Endothelial cell of umbilical vein (primary cell): ENCODE data around the gene RBM42. TPM values are rescaled to one million over a fixed set of nuclear protein-coding genes. Genes with fewer than 3 reads are reported as not detected.

ENCODE experiments used
- BruUV-seq: library from RNA; stranded (reverse); fragments of 400-500 nt; replicated peaks from 2 replicates; lab custom pipeline; 2021; lab: Mats Ljungman, UMichigan
- CTCF ChIA-PET: fragments of 300-600, 350-600 bp; sonication (Branson Sonifier 250); formaldehyde crosslinking; loops from one replicate; lab custom pipeline; 2021; ENCODE audit warnings: antibody characterized with exemption, inconsistent platforms; lab: Charles Lee
- POLR2A ChIA-PET: fragments of 300-600, 350-600 bp; sonication (Branson Sonifier 250); formaldehyde crosslinking; loops from one replicate; lab custom pipeline; 2021; ENCODE audit warnings: antibody characterized with exemption, inconsistent platforms; lab: Charles Lee
- DNase-seq: peaks from one replicate; pipeline ENCODE4 v3.0.0-alpha.2; 2011; ENCODE audit warnings: low read depth, low spot score
- FAIRE-seq: peaks from 2 replicates; lab custom pipeline; 2011; peaks lifted over from hg19 to GRCh38; lab: Jason Lieb, UNC
- H2AFZ ChIP-seq: 2 replicates; pipeline ENCODE4 v1.6.0; 2012; ENCODE audit warnings: low read depth, low read length, control low read depth, inconsistent platforms
- H3K27ac ChIP-seq: 2 replicates; pipeline ENCODE4 v1.5.1; 2011; ENCODE audit warnings: low read depth, mild to moderate bottlenecking, control low read depth, low read length, moderate library complexity; ENCODE audit not compliant: insufficient read depth
- H3K27me3 ChIP-seq, 2 experiments: 2 replicates each; pipeline versions ENCODE4 v1.6.0 to v1.6.1; 2011; ENCODE audit warnings: low read length in 2 of 2, mixed read lengths in 1 of 2; ENCODE audit not compliant: control insufficient read depth in 2 of 2, insufficient read depth in 2 of 2
- H3K36me3 ChIP-seq, 2 experiments: 2 replicates in 1 of 2; 3 replicates in 1 of 2; pipeline ENCODE4 v1.5.1; 2011; ENCODE audit warnings: low read length in 2 of 2, mild to moderate bottlenecking in 1 of 2, moderate library complexity in 1 of 2; ENCODE audit not compliant: control insufficient read depth in 2 of 2, insufficient read depth in 2 of 2; ENCODE audit errors: extremely low read depth in 1 of 2
- H3K4me1 ChIP-seq: 3 replicates; pipeline ENCODE4 v1.5.1; 2011; ENCODE audit warnings: mild to moderate bottlenecking, low read length; ENCODE audit not compliant: control insufficient read depth, insufficient read depth; ENCODE audit errors: extremely low read depth
- H3K4me2 ChIP-seq: 2 replicates; pipeline ENCODE4 v1.6.1; 2011; ENCODE audit warnings: low read length, control low read depth, mixed read lengths; ENCODE audit not compliant: insufficient read depth
- H3K4me3 ChIP-seq, 3 experiments: fragments of 200-600 bp in 1 of 3; sonication (generic), shearing (Covaris generic) in 1 of 3; replicated peaks in 1 of 3; 2 replicates each; pipeline ENCODE4 v1.5.1; 2011 to 2016; ENCODE audit warnings: control low read depth in 3 of 3, low read length in 3 of 3, mild to moderate bottlenecking in 2 of 3, inconsistent platforms in 1 of 3, low read depth in 1 of 3, moderate library complexity in 1 of 3; ENCODE audit not compliant: insufficient read depth in 1 of 3
- H3K79me2 ChIP-seq: 2 replicates; pipeline ENCODE4 v1.6.0; 2012; ENCODE audit warnings: low read length, inconsistent platforms; ENCODE audit not compliant: control insufficient read depth, insufficient read depth
- H3K9ac ChIP-seq: replicated peaks from 2 replicates; pipeline ENCODE3; 2011; ENCODE audit warnings: low read length, control low read depth; ENCODE audit not compliant: insufficient read depth; ENCODE audit errors: extremely low read depth
- H3K9me1 ChIP-seq: replicated peaks from 3 replicates; pipeline ENCODE4 v1.6.0; 2011; ENCODE audit warnings: mild to moderate bottlenecking, low read length; ENCODE audit not compliant: control insufficient read depth, insufficient read depth; ENCODE audit errors: extremely low read depth
- H3K9me3 ChIP-seq: replicated peaks from 2 replicates; pipeline ENCODE4 v1.5.1; 2012; ENCODE audit warnings: low read length, inconsistent platforms; ENCODE audit not compliant: control insufficient read depth, insufficient read depth
- H4K20me1 ChIP-seq: replicated peaks from 2 replicates; pipeline ENCODE3; 2011; ENCODE audit warnings: mild to moderate bottlenecking, low read length; ENCODE audit not compliant: control insufficient read depth, insufficient read depth; ENCODE audit errors: extremely low read depth
- CTCF ChIP-seq, 2 donors: IDR thresholded peaks; 1 replicate in 1 of 2; 2 replicates in 1 of 2; pipeline ENCODE4 v1.5.1; 2011; ENCODE audit warnings: low read length in 2 of 2, mild to moderate bottlenecking in 2 of 2, moderate library complexity in 2 of 2, control low read depth in 1 of 2, inconsistent platforms in 1 of 2, low read depth in 1 of 2; ENCODE audit not compliant: insufficient read depth in 1 of 2; ENCODE audit errors: extremely low read depth in 1 of 2
- FOS ChIP-seq: IDR thresholded peaks from 2 replicates; pipeline ENCODE4 v1.6.1; 2011; ENCODE audit warnings: mild to moderate bottlenecking, low read length, moderate library complexity, borderline replicate concordance; ENCODE audit not compliant: insufficient read depth
- GATA2 ChIP-seq: IDR thresholded peaks from 2 replicates; pipeline ENCODE4 v1.7.0; 2011; ENCODE audit warnings: low read depth, mild to moderate bottlenecking, moderate library complexity, mixed read lengths, low read length; ENCODE audit not compliant: insufficient read length, insufficient read depth
- JUN ChIP-seq: IDR thresholded peaks from 2 replicates; pipeline ENCODE4 v1.6.1; 2011; ENCODE audit warnings: borderline replicate concordance, low read depth; ENCODE audit not compliant: insufficient read length, insufficient read depth
- MAX ChIP-seq: IDR thresholded peaks from 2 replicates; pipeline ENCODE4 v1.6.1; 2011; ENCODE audit not compliant: insufficient read depth, insufficient read length
- MYC ChIP-seq: IDR thresholded peaks from one replicate; pipeline ENCODE4 v1.6.1; 2011; ENCODE audit warnings: mild to moderate bottlenecking, low read depth, low read length
- POLR2A ChIP-seq: IDR thresholded peaks from 2 replicates; pipeline ENCODE4 v1.6.1; 2012; ENCODE audit warnings: low read depth, mild to moderate bottlenecking, control low read depth, low read length
- POLR2AphosphoS5 ChIP-seq: IDR thresholded peaks from 2 replicates; pipeline ENCODE4 v1.6.1; 2012; ENCODE audit warnings: low read depth, mild to moderate bottlenecking, control low read depth, low read length, moderate library complexity; ENCODE audit not compliant: insufficient read depth
- dilution Hi-C: fragments of 300-500 bp; cut with MboI; formaldehyde crosslinking; loops from one replicate; pipeline ENCODE4 v1.15.0; 2019; ENCODE audit warnings: low sequenced_read_pairs; ENCODE audit not compliant: extremely low pct_ligation_motif_present
- intact Hi-C: fragments of 100-400 bp; cut with micrococcal nuclease; formaldehyde crosslinking; loops from one replicate; pipeline ENCODE4 v1.10.0; 2022
- polyA plus RNA-seq, 4 experiments: library from polyadenylated mRNA; depleted of rRNA in 3 of 4; stranded (reverse) in 3 of 4; unstranded in 1 of 4; fragments of >200 nt; gene quantifications; 2 replicates each; pipeline versions ENCODE4 v1.2.1 to v1.2.3, GENCODE V29; 2011 to 2012; ENCODE audit warnings: missing spikeins in 1 of 4
- total RNA-seq: library from RNA; stranded (reverse); gene quantifications from 2 replicates; pipeline ENCODE4 v1.2.3, GENCODE V29; 2021

The RBM42 gene
- total and polyA plus RNA-seq, 2 donors (not counting 3 experiments of a cell fraction or from before 2014, with no cell fraction given), result 78.3 to 97.3 TPM

GRCh38 chr19:35657904-35658700, 29.3 kb downstream of the RBM42 start:
- Histone ChIP-seq H3K79me2 (no peaks in the 10 kb centered on the region), H2AFZ (no peak overlapping the region), H3K27ac (no peak overlapping the region), H3K36me3 (peaks cover 9 to 19% of the 10 kb centered on the region in 2 experiments), H3K27me3 (no peaks in the 10 kb centered on the region), H3K9me3 (no peaks in the 10 kb centered on the region), H4K20me1 (no peaks in the 10 kb centered on the region), H3K4me1 (no peaks in the 10 kb centered on the region), H3K4me3 (no peak overlapping the region), H3K9ac (no peak overlapping the region), H3K9me1 (no peaks in the 10 kb centered on the region), H3K4me2 (no peak overlapping the region)
- TF ChIP-seq MYC, result no peak
- TF ChIP-seq JUN, result no peak
- no peak for TF ChIP-seq MAX
- no peak for TF ChIP-seq FOS
- no peak for TF ChIP-seq CTCF (IDR thresholded peaks at IDR 0.05; ENCODE audit: extremely low read depth in 1 of 2, insufficient read depth in 1 of 2, low read depth in 1 of 2, low read length in 2 of 2)
- TF ChIP-seq GATA2, result no peak
- no peak for TF ChIP-seq POLR2A
- no peak for TF ChIP-seq POLR2AphosphoS5
- DNase-seq (no peak), FAIRE-seq (no peak)
- BruUV-seq, result no TSS peak
- POLR2A ChIA-PET, result interaction anchor here (0.7 kb wide), 1 partner anchor 1797 kb away, joined by 6 read pairs; no protein-coding TSS in a partner anchor
- dilution Hi-C loops (no loop called here), intact Hi-C loops (no loop called here)
- CTCF ChIA-PET, result interaction anchor here (1.5 kb wide), 1 partner anchor 10 kb away, joined by 4 read pairs; the partner anchor contains the start of gene COX6B1
